Measurements from ENCODE around the gene NEDD4L.

DNA sequence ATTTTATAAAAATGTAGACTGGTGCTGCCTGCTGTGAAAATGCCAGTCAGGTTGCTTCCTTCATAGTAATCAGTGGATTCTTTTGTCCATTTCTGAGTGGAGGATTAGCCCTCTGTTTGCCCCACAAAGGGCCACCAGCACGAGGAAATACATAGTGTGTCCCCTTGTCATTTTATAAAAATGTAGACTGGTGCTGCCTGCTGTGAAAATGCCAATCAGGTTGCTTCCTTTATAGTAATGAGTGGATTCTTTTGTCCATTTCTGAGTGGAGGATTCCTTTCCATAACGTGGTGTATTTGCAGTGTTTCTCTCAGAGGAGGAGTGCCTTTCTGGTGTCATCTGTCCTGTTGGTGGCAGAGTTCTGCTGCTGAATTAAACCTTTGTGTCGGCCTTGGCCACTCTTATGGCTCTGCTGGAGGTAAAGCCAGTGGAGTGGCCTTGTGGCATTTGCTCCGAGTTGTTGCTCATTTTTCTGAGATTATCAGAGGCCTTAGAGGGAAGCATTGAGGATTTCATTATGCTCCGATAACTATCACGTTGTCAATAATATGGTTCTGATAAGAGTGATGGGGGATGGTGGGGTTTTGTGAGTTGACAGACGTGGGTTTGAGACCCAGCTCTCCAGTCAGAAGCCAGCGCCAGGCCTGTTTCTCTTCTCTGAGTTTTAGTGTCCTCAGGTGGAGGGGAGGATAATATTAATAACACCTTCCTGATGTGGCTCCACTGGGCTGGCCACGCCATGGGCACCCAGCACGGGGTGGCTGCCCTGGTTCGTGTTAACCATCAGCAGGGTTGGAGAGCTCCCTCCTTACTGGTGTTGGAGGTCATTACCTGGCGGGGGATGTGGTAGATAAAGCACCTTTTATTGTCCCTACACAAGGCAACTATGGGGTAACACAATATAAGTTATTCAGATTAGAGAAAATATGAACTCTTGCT lies 96.6 kb downstream of the NEDD4L start:
- TF ChIP-seq, protein P1, sequence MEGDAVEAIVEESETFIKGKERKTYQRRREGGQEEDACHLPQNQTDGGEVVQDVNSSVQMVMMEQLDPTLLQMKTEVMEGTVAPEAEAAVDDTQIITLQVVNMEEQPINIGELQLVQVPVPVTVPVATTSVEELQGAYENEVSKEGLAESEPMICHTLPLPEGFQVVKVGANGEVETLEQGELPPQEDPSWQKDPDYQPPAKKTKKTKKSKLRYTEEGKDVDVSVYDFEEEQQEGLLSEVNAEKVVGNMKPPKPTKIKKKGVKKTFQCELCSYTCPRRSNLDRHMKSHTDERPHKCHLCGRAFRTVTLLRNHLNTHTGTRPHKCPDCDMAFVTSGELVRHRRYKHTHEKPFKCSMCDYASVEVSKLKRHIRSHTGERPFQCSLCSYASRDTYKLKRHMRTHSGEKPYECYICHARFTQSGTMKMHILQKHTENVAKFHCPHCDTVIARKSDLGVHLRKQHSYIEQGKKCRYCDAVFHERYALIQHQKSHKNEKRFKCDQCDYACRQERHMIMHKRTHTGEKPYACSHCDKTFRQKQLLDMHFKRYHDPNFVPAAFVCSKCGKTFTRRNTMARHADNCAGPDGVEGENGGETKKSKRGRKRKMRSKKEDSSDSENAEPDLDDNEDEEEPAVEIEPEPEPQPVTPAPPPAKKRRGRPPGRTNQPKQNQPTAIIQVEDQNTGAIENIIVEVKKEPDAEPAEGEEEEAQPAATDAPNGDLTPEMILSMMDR (conservative IDR thresholded peaks at IDR 0.05; ENCODE audit: low read length) = no peak
- no peak for TF ChIP-seq EZH2phosphoT487 (IDR thresholded peaks at IDR 0.05; ENCODE audit: borderline replicate concordance, low read depth, low read length)

All from OCI-LY7 (cell line).